HepG2 (cell line): ENCODE data around the gene RABGGTB. TPM values are rescaled to one million over a fixed set of nuclear protein-coding genes. Genes with fewer than 3 reads are reported as not detected.
A peak's percentile ranks its signal among the peaks of the same experiment; 100 is the strongest.

Experiments used
- ATF7-NPFF ChIP-seq: sonication (generic); formaldehyde crosslinking; IDR thresholded peaks from 2 replicates; pipeline ENCODE4 v1.8.1; 2023; ENCODE audit warnings: mild to moderate bottlenecking, low read depth, missing genetic modification reagents, moderate library complexity
- FOXO4 ChIP-seq: sonication (generic); formaldehyde crosslinking; conservative IDR thresholded peaks from 2 replicates; pipeline ENCODE4 v1.8.1; 2023; ENCODE audit warnings: missing genetic modification reagents
- HNRNPK ChIP-seq: fragments of 200-400 bp; formaldehyde crosslinking; IDR thresholded peaks from 2 replicates; pipeline ENCODE4 v1.6.1; 2018; ENCODE audit warnings: low read length, low read depth, moderate library complexity, mild to moderate bottlenecking; ENCODE audit not compliant: poor library complexity, severe bottlenecking
- HOXA7 ChIP-seq: sonication (generic); formaldehyde crosslinking; IDR thresholded peaks from 2 replicates; pipeline ENCODE4 v1.8.1; 2022; ENCODE audit warnings: mild to moderate bottlenecking, missing genetic modification reagents, moderate library complexity
- HOXD1 ChIP-seq: sonication (generic); formaldehyde crosslinking; IDR thresholded peaks from 2 replicates; pipeline ENCODE4 v1.5.0; 2020; ENCODE audit warnings: missing genetic modification reagents
- KDM3A ChIP-seq: IDR thresholded peaks from 2 replicates; pipeline ENCODE4 v1.6.1; 2018; ENCODE audit warnings: low read depth, missing compliant biosample characterization
- LBX2 ChIP-seq: sonication (generic); formaldehyde crosslinking; IDR thresholded peaks from 2 replicates; pipeline ENCODE4 v1.5.0; 2020; ENCODE audit warnings: missing genetic modification reagents, mild to moderate bottlenecking, borderline replicate concordance
- MATR3 ChIP-seq: sonication (generic); formaldehyde crosslinking; IDR thresholded peaks from 2 replicates; pipeline ENCODE4 v1.4.0; 2020; ENCODE audit warnings: missing genetic modification reagents
- NCOA1 ChIP-seq: sonication (generic); formaldehyde crosslinking; IDR thresholded peaks from 2 replicates; pipeline ENCODE4 v1.9.0; 2021; ENCODE audit warnings: missing genetic modification reagents
- NR2F1 ChIP-seq, 2 experiments: fragments of 450-650 bp in 1 of 2; formaldehyde crosslinking in 1 of 2; IDR thresholded peaks; 2 replicates each; pipeline versions ENCODE4 v1.5.0 to v1.6.1; 2016 to 2020; ENCODE audit warnings: mild to moderate bottlenecking in 1 of 2, missing compliant biosample characterization in 1 of 2, missing genetic modification reagents in 1 of 2, moderate library complexity in 1 of 2
- POLR2AphosphoS5 ChIP-seq: IDR thresholded peaks from 2 replicates; pipeline ENCODE4 v1.6.1; 2012; ENCODE audit warnings: low read depth, low read length
- RBAK ChIP-seq: sonication (generic); formaldehyde crosslinking; IDR thresholded peaks from 2 replicates; pipeline ENCODE4 v1.5.1; 2020; ENCODE audit warnings: mild to moderate bottlenecking, missing genetic modification reagents
- RFXANK ChIP-seq: IDR thresholded peaks from 2 replicates; pipeline ENCODE4 v1.6.1; 2016
- SMARCE1 ChIP-seq: fragments of 450-650 bp; IDR thresholded peaks from 2 replicates; pipeline ENCODE4 v1.6.1; 2017; ENCODE audit warnings: borderline replicate concordance
- SNRNP70 ChIP-seq: fragments of 200-400 bp; formaldehyde crosslinking; IDR thresholded peaks from 2 replicates; pipeline ENCODE4 v1.6.1; 2017; ENCODE audit warnings: mild to moderate bottlenecking, low read depth, low read length, moderate library complexity
- TFDP2 ChIP-seq: sonication (generic); formaldehyde crosslinking; IDR thresholded peaks from 2 replicates; pipeline ENCODE4 v1.4.0; 2020; ENCODE audit warnings: missing genetic modification reagents
- ZBTB49 ChIP-seq: sonication (generic); formaldehyde crosslinking; IDR thresholded peaks from 2 replicates; pipeline ENCODE4 v1.4.0; 2020; ENCODE audit warnings: missing genetic modification reagents, borderline replicate concordance
- ZNF274 ChIP-seq: sonication (generic); formaldehyde crosslinking; IDR thresholded peaks from 2 replicates; pipeline ENCODE4 v1.5.1; 2020; ENCODE audit warnings: mild to moderate bottlenecking, missing genetic modification reagents
- ZNF382 ChIP-seq: sonication (generic); formaldehyde crosslinking; IDR thresholded peaks from 2 replicates; pipeline ENCODE4 v1.5.0; 2020; ENCODE audit warnings: missing genetic modification reagents, mild to moderate bottlenecking, borderline replicate concordance
- ZNF484 ChIP-seq: sonication (generic); formaldehyde crosslinking; IDR thresholded peaks from 2 replicates; pipeline ENCODE4 v1.5.1; 2020; ENCODE audit warnings: mild to moderate bottlenecking, low read depth, missing genetic modification reagents, borderline replicate concordance
- ZNF776 ChIP-seq: sonication (generic); formaldehyde crosslinking; IDR thresholded peaks from 2 replicates; pipeline ENCODE4 v1.4.0; 2020; ENCODE audit warnings: mild to moderate bottlenecking, missing genetic modification reagents
- ZNF891 ChIP-seq: sonication (generic); formaldehyde crosslinking; IDR thresholded peaks from 2 replicates; pipeline ENCODE4 v1.5.0; 2020; ENCODE audit warnings: mild to moderate bottlenecking, missing genetic modification reagents
- ZSCAN20 ChIP-seq: sonication (generic); formaldehyde crosslinking; IDR thresholded peaks from 2 replicates; pipeline ENCODE4 v1.4.0; 2020; ENCODE audit warnings: missing genetic modification reagents, mild to moderate bottlenecking, borderline replicate concordance
- ZZZ3 ChIP-seq: sonication (generic); formaldehyde crosslinking; IDR thresholded peaks from 2 replicates; pipeline ENCODE4 v1.4.0; 2020; ENCODE audit warnings: missing genetic modification reagents, mild to moderate bottlenecking, borderline replicate concordance
- polyA plus RNA-seq, 8 experiments: library from polyadenylated mRNA; depleted of rRNA in 3 of 8; stranded (reverse) in 7 of 8; unstranded in 1 of 8; fragments of >200 nt; fragmentation: Illumina TruSeq in 4 of 8; extraction: Trizol in 4 of 8; gene quantifications; 2 replicates each; pipeline versions ENCODE4 v1.2.1 to v1.2.3, GENCODE V29; 2011 to 2016; ENCODE audit warnings: low read depth in 4 of 8, missing spikeins in 1 of 8, mixed read lengths in 1 of 8; ENCODE audit not compliant: insufficient read depth in 1 of 8
- total RNA-seq, 5 experiments: library from RNA; depleted of rRNA; stranded (reverse); fragments of >200 nt; fragmentation: Illumina TruSeq; extraction: Trizol; gene quantifications; 2 replicates each; pipeline ENCODE4 v1.2.3, GENCODE V29; 2016; ENCODE audit warnings: low read depth in 1 of 5

RABGGTB gene
- total and polyA plus RNA-seq, 2 of the 13 experiments (the other 11 are each of a cell fraction or from before 2014, with no cell fraction given) = 185 to 290 TPM

GRCh38 chr1:75785983-75786853 lies at the start of gene RABGGTB (continued):
- TF ChIP-seq HOXD1 (CRISPR knock-in tag) (no peak), ZNF382 (no peak), ZNF776 (CRISPR knock-in tag) (no peak), POLR2AphosphoS5 (peak; percentile 100), LBX2 (CRISPR knock-in tag) (peak; percentile 73; the same call in 1 of the 2 replicates), SNRNP70 (no peak), ZSCAN20 (no peak), NR2F1 (CRISPR knock-in tag; IDR thresholded peaks at IDR 0.05) (peak; percentile 18 to 37; a peak in 1 of 4 replicates), HOXA7 (CRISPR knock-in tag) (no peak), ZNF891 (CRISPR knock-in tag) (no peak), ATF7-NPFF (CRISPR knock-in tag) (no peak), TFDP2 (0 out of 2 replicates have a peak, but pooled peaks have one; percentile 10), KDM3A (0 out of 2 replicates have a peak, but pooled peaks have one; percentile 25), ZBTB49 (CRISPR knock-in tag) (no peak), ZNF484 (CRISPR knock-in tag) (no peak), FOXO4 (CRISPR knock-in tag) (no peak), ZNF274 (peak; percentile 48; the same call in 1 of the 2 replicates), MATR3 (CRISPR knock-in tag) (no peak), SMARCE1 (no peak), RFXANK (CRISPR knock-in tag) (peak; percentile 57; the same call in 1 of the 2 replicates), HNRNPK (no peak), ZZZ3 (CRISPR knock-in tag) (peak; percentile 94; the same call in 1 of the 2 replicates), RBAK (CRISPR knock-in tag) (no peak), NCOA1 (no peak; the same call in 1 of the 2 replicates)
